Endothelial cell of umbilical vein (primary cell): ENCODE data around the gene METTL8.

Experiments used
- EZH2 ChIP-seq: IDR thresholded peaks from 2 replicates; pipeline ENCODE4 v1.6.1; 2012; ENCODE audit warnings: borderline replicate concordance, low read depth, mild to moderate bottlenecking, moderate library complexity, low read length, inconsistent platforms; ENCODE audit not compliant: severe bottlenecking
- FOS ChIP-seq: IDR thresholded peaks from 2 replicates; pipeline ENCODE4 v1.6.1; 2011; ENCODE audit warnings: mild to moderate bottlenecking, low read length, moderate library complexity, borderline replicate concordance; ENCODE audit not compliant: insufficient read depth
- GATA2 ChIP-seq: IDR thresholded peaks from 2 replicates; pipeline ENCODE4 v1.7.0; 2011; ENCODE audit warnings: low read depth, mild to moderate bottlenecking, moderate library complexity, mixed read lengths, low read length; ENCODE audit not compliant: insufficient read length, insufficient read depth
- JUN ChIP-seq: IDR thresholded peaks from 2 replicates; pipeline ENCODE4 v1.6.1; 2011; ENCODE audit warnings: borderline replicate concordance, low read depth; ENCODE audit not compliant: insufficient read length, insufficient read depth
- MYC ChIP-seq: IDR thresholded peaks from one replicate; pipeline ENCODE4 v1.6.1; 2011; ENCODE audit warnings: mild to moderate bottlenecking, low read depth, low read length
- POLR2A ChIP-seq: IDR thresholded peaks from 2 replicates; pipeline ENCODE4 v1.6.1; 2012; ENCODE audit warnings: low read depth, mild to moderate bottlenecking, control low read depth, low read length
- POLR2AphosphoS5 ChIP-seq: IDR thresholded peaks from 2 replicates; pipeline ENCODE4 v1.6.1; 2012; ENCODE audit warnings: low read depth, mild to moderate bottlenecking, control low read depth, low read length, moderate library complexity; ENCODE audit not compliant: insufficient read depth
- TF ChIP-seq, protein P1 (sequence below), 2 donors: IDR thresholded peaks; 1 replicate in 1 of 2; 2 replicates in 1 of 2; pipeline ENCODE4 v1.5.1; 2011; ENCODE audit warnings: low read length in 2 of 2, mild to moderate bottlenecking in 2 of 2, moderate library complexity in 2 of 2, control low read depth in 1 of 2, inconsistent platforms in 1 of 2, low read depth in 1 of 2; ENCODE audit not compliant: insufficient read depth in 1 of 2; ENCODE audit errors: extremely low read depth in 1 of 2
- TF ChIP-seq, protein P2 (sequence below): IDR thresholded peaks from 2 replicates; pipeline ENCODE4 v1.6.1; 2011; ENCODE audit not compliant: insufficient read depth, insufficient read length

DNA sequence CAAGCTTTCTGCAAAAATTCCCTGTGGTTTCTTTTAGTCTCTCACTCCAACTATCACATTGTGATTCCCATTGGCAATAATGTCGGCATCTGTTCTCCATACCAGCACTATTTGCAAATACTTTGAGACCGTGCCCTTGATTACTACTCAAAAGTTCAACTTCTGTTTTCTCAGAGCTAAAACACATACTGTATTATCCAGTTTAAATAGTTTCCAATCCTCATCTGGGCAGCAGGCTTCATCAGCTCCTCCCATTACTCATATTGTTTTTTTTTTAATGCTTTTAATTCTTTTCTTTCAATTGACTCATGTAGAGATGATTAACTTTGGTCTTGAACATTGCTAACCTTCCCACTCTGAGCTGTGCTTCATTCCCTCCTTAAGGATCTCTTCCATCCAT lies 135.8 kb downstream of the METTL8 start:
- TF ChIP-seq, protein P1, sequence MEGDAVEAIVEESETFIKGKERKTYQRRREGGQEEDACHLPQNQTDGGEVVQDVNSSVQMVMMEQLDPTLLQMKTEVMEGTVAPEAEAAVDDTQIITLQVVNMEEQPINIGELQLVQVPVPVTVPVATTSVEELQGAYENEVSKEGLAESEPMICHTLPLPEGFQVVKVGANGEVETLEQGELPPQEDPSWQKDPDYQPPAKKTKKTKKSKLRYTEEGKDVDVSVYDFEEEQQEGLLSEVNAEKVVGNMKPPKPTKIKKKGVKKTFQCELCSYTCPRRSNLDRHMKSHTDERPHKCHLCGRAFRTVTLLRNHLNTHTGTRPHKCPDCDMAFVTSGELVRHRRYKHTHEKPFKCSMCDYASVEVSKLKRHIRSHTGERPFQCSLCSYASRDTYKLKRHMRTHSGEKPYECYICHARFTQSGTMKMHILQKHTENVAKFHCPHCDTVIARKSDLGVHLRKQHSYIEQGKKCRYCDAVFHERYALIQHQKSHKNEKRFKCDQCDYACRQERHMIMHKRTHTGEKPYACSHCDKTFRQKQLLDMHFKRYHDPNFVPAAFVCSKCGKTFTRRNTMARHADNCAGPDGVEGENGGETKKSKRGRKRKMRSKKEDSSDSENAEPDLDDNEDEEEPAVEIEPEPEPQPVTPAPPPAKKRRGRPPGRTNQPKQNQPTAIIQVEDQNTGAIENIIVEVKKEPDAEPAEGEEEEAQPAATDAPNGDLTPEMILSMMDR (IDR thresholded peaks at IDR 0.05; ENCODE audit: extremely low read depth in 1 of 2, insufficient read depth in 1 of 2, low read depth in 1 of 2, low read length in 2 of 2): no peak
- no peak for TF ChIP-seq FOS
- TF ChIP-seq JUN: no peak
- no peak for TF ChIP-seq POLR2A
- TF ChIP-seq POLR2AphosphoS5: no peak
- TF ChIP-seq EZH2: no peak
- TF ChIP-seq MYC: no peak
- TF ChIP-seq GATA2: no peak
- TF ChIP-seq, protein P2, sequence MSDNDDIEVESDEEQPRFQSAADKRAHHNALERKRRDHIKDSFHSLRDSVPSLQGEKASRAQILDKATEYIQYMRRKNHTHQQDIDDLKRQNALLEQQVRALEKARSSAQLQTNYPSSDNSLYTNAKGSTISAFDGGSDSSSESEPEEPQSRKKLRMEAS: no peak
